Kidney (tissue), 14 donors: ENCODE results near the gene PPY. TPM values are rescaled to one million over a fixed set of nuclear protein-coding genes. Genes with fewer than 3 reads are reported as not detected.

Experiments
- DNase-seq, 5 donors: peaks; one replicate each; pipeline ENCODE4 v3.0.0-alpha.2; 2013 to 2020
- FAIRE-seq: peaks from 2 replicates; lab custom pipeline; 2012; peaks lifted over from hg19 to GRCh38; lab: Jason Lieb, UNC
- H3K27ac ChIP-seq, 2 donors: one replicate each; pipeline ENCODE4 v1.7.0; 2013; ENCODE audit warnings: low read depth in 2 of 2, low read length in 2 of 2, inconsistent platforms in 1 of 2
- H3K27me3 ChIP-seq: one replicate; pipeline ENCODE4 v1.7.1; 2013; ENCODE audit warnings: low read length, inconsistent platforms; ENCODE audit not compliant: control insufficient read depth, insufficient read depth
- H3K36me3 ChIP-seq, 3 donors: one replicate each; pipeline versions ENCODE4 v1.7.0 to v1.7.1; 2013; ENCODE audit warnings: low read length in 3 of 3, control low read depth in 1 of 3, inconsistent platforms in 1 of 3; ENCODE audit not compliant: insufficient read depth in 3 of 3, control insufficient read depth in 2 of 3
- H3K4me1 ChIP-seq, 3 donors: one replicate each; pipeline versions ENCODE4 v1.7.0 to v1.7.1; 2013; ENCODE audit warnings: low read length in 3 of 3, inconsistent platforms in 1 of 3, low read depth in 1 of 3; ENCODE audit not compliant: control insufficient read depth in 2 of 3, insufficient read depth in 2 of 3
- H3K4me3 ChIP-seq, 3 donors: one replicate each; pipeline versions ENCODE4 v1.7.0 to v1.8.1; 2013; ENCODE audit warnings: low read length in 3 of 3, control low read depth in 1 of 3, inconsistent platforms in 1 of 3
- H3K9ac ChIP-seq, 3 donors: one replicate each; pipeline versions ENCODE4 v1.7.0 to v1.7.1; 2013; ENCODE audit warnings: low read length in 3 of 3, control low read depth in 1 of 3, inconsistent platforms in 1 of 3
- H3K9me3 ChIP-seq, 3 donors: one replicate each; pipeline versions ENCODE4 v1.7.0 to v1.7.1; 2013; ENCODE audit warnings: low read length in 3 of 3, control low read depth in 1 of 3, inconsistent platforms in 1 of 3; ENCODE audit not compliant: control insufficient read depth in 2 of 3, insufficient read depth in 1 of 3
- intact Hi-C: fragments of 100-400 bp; cut with DNase I; formaldehyde crosslinking; loops from one replicate; pipeline ENCODE4 v1.11.1; 2022
- polyA plus RNA-seq: library from polyadenylated mRNA; stranded (reverse); fragments of 350-450 nt; fragmentation: Illumina TruSeq; extraction: RNeasy Lipid Tissue Mini Kit (QIAGEN cat#74804); gene quantifications from one replicate; pipeline ENCODE4 v1.2.3, GENCODE V29; 2014; ENCODE audit warnings: low read depth, low replicate concordance; ENCODE audit not compliant: insufficient read depth
- total RNA-seq: library from RNA; stranded (reverse); fragmentation: NEBNext Ultra II Directional; extraction: Animal tissue kit (Norgen Biotek cat#: 25700); gene quantifications from one replicate; pipeline ENCODE4 v1.2.1, GENCODE V29; 2021
- TF ChIP-seq, protein P1 (sequence below): IDR thresholded peaks from 3 replicates; pipeline ENCODE4 v1.5.1; 2012; ENCODE audit warnings: mild to moderate bottlenecking, moderate library complexity, borderline replicate concordance; ENCODE audit not compliant: insufficient read depth; ENCODE audit errors: extremely low read depth
- donor health status: control.
- donor health status: control.
- donor health status: control.
- donor health status: control.
- donor health status: control.
- donor health status: DM: yes; HTN: yes; CAD: no.
- donor health status: Normal renal cell carcinoma (clear cell type).

The PPY gene
- total and polyA plus RNA-seq, 2 donors from 2014 or later: not detected

DNA sequence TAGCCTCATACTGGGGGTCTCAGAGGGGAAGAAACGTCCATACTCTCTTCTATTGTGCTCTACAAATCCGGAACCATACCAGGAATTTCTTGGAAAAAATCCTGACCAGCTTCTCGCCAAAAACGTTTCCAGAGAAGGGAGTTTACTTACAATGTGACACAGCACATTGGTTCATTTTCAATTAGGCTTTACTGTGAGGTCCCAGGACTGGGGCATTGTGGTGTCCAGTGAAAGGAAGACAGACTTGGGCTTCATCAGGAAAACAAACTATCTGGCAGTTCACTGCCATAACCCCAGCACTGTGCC is 49.7 kb downstream of the PPY start:
- H3K9me3 ChIP-seq: no peaks in the 10 kb centered on the region
- TF ChIP-seq, protein P1, sequence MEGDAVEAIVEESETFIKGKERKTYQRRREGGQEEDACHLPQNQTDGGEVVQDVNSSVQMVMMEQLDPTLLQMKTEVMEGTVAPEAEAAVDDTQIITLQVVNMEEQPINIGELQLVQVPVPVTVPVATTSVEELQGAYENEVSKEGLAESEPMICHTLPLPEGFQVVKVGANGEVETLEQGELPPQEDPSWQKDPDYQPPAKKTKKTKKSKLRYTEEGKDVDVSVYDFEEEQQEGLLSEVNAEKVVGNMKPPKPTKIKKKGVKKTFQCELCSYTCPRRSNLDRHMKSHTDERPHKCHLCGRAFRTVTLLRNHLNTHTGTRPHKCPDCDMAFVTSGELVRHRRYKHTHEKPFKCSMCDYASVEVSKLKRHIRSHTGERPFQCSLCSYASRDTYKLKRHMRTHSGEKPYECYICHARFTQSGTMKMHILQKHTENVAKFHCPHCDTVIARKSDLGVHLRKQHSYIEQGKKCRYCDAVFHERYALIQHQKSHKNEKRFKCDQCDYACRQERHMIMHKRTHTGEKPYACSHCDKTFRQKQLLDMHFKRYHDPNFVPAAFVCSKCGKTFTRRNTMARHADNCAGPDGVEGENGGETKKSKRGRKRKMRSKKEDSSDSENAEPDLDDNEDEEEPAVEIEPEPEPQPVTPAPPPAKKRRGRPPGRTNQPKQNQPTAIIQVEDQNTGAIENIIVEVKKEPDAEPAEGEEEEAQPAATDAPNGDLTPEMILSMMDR: no peak
- no peaks in the 10 kb centered on the region for H3K27me3 ChIP-seq
- H3K4me1 ChIP-seq: no peaks in the 10 kb centered on the region
- no peak overlapping the region for H3K9ac ChIP-seq
- DNase-seq: no peak
- intact Hi-C loops: no loop called here
- H3K27ac ChIP-seq: no peak overlapping the region
- no peak overlapping the region for H3K4me3 ChIP-seq
- no peaks in the 10 kb centered on the region for H3K36me3 ChIP-seq
- no peak for FAIRE-seq

DNA sequence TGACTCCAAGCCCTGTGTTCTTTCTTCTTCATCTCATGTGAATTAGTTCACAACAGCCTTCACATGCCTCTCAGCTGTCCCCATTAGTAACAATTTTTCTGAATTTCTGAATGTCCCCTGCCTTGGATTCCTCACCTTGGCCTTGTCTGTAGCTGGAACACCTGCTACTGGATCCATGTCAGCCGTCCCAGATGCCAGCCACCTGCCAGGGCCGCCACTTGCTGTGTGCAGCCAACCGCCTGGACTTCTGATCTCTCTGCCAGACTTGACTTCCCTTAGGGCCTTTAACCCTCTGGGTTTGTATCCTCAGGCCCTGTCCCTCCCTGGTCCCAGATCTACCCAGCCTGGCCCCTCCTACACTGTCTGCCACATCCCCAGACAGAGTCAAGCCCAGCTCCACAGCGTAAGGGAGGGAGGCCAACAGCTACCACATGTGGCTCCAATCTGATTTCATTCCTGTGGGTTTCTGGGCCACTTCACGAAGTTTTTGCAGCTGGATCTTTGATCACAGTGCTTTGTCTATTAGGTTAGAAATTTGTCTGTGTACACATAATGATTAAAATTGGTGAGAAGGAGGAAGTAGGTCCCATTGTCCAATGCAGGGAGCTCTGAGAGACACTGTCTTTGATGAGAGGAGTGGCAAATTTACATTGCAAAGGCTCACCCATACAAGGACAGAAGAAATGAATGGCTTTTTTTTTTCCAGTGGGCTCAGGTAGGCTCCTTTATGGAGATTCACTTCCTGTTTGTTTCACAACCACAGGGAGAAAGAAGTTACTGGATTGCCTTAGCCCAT is 50.2 kb downstream of the PPY start:
- intact Hi-C loops: no loop called here

More for the DNA sequence above, 50.2 kb downstream of the PPY start:
- DNase-seq: no peak
- no peak overlapping the region for H3K4me3 ChIP-seq
- H3K4me1 ChIP-seq: no peaks in the 10 kb centered on the region
- H3K27me3 ChIP-seq: no peaks in the 10 kb centered on the region
- FAIRE-seq: no peak
- no peaks in the 10 kb centered on the region for H3K9me3 ChIP-seq
- H3K36me3 ChIP-seq: no peaks in the 10 kb centered on the region
- no peak overlapping the region for H3K27ac ChIP-seq
- H3K9ac ChIP-seq: no peak overlapping the region
- TF ChIP-seq, protein P1: no peak

Other genes with a start within 250 kb of the PPY start
- gene SOST, start 183.7 kb downstream of the PPY start, total RNA-seq: 0.09 TPM
- 15.1 TPM for gene SOST, start 183.7 kb downstream of the PPY start, polyA plus RNA-seq
- gene DUSP3, start 163.5 kb downstream of the PPY start, total RNA-seq: 102 TPM
- 126 TPM for gene DUSP3, start 163.5 kb downstream of the PPY start, polyA plus RNA-seq
- gene CFAP97D1, start 162.0 kb downstream of the PPY start, total RNA-seq: not detected
- not detected for gene CFAP97D1, start 162.0 kb downstream of the PPY start, polyA plus RNA-seq
- gene MPP3, start 109.3 kb downstream of the PPY start, total RNA-seq: 5.8 TPM
- 3.2 TPM for gene MPP3, start 109.3 kb downstream of the PPY start, polyA plus RNA-seq
- 1.2 TPM for gene CD300LG, start 95.3 kb downstream of the PPY start, total RNA-seq
- 3.1 TPM for gene CD300LG, start 95.3 kb downstream of the PPY start, polyA plus RNA-seq
- 1.2 TPM for gene MPP2, start 34.9 kb downstream of the PPY start, total RNA-seq
- gene MPP2, start 34.9 kb downstream of the PPY start, polyA plus RNA-seq: 2.7 TPM
- gene PYY, start 11.5 kb upstream of the PPY start, total RNA-seq: not detected
- not detected for gene PYY, start 11.5 kb upstream of the PPY start, polyA plus RNA-seq
- 3.5 TPM for gene NAGS, start 62.1 kb upstream of the PPY start, total RNA-seq
- 8.7 TPM for gene NAGS, start 62.1 kb upstream of the PPY start, polyA plus RNA-seq
- gene TMEM101, start 72.5 kb upstream of the PPY start, total RNA-seq: 31.2 TPM
- 111 TPM for gene TMEM101, start 72.5 kb upstream of the PPY start, polyA plus RNA-seq
- gene LSM12, start 124.2 kb upstream of the PPY start, total RNA-seq: 47.6 TPM
- 29.0 TPM for gene LSM12, start 124.2 kb upstream of the PPY start, polyA plus RNA-seq
- gene G6PC3, start 128.3 kb upstream of the PPY start, total RNA-seq: 70.0 TPM
- 150 TPM for gene G6PC3, start 128.3 kb upstream of the PPY start, polyA plus RNA-seq
- 35.6 TPM for gene HDAC5, start 181.2 kb upstream of the PPY start, total RNA-seq
- 25.3 TPM for gene HDAC5, start 181.2 kb upstream of the PPY start, polyA plus RNA-seq
- 0.88 TPM for gene HROB, start 199.5 kb upstream of the PPY start, total RNA-seq
- 0.17 TPM for gene HROB, start 199.5 kb upstream of the PPY start, polyA plus RNA-seq
- 0.25 TPM for gene ASB16, start 228.2 kb upstream of the PPY start, total RNA-seq
- gene ASB16, start 228.2 kb upstream of the PPY start, polyA plus RNA-seq: 0.90 TPM
- 37.7 TPM for gene TMUB2, start 244.5 kb upstream of the PPY start, total RNA-seq
- gene TMUB2, start 244.5 kb upstream of the PPY start, polyA plus RNA-seq: 39.2 TPM